WI38 (cell line): Measurements from ENCODE around the gene HOXA10.
A peak's percentile ranks its signal among the peaks of the same experiment; 100 is the strongest.

ENCODE experiments used
- H3K4me3 ChIP-seq: 2 replicates; pipeline ENCODE4 v1.5.1; 2011; ENCODE audit warnings: low read depth, mild to moderate bottlenecking, control low read depth, low read length
- TF ChIP-seq, protein P1 (sequence below): IDR thresholded peaks from 2 replicates; pipeline ENCODE4 v1.5.1; 2012; ENCODE audit warnings: low read depth, mild to moderate bottlenecking, control low read depth, low read length

Gene HOXA10

DNA sequence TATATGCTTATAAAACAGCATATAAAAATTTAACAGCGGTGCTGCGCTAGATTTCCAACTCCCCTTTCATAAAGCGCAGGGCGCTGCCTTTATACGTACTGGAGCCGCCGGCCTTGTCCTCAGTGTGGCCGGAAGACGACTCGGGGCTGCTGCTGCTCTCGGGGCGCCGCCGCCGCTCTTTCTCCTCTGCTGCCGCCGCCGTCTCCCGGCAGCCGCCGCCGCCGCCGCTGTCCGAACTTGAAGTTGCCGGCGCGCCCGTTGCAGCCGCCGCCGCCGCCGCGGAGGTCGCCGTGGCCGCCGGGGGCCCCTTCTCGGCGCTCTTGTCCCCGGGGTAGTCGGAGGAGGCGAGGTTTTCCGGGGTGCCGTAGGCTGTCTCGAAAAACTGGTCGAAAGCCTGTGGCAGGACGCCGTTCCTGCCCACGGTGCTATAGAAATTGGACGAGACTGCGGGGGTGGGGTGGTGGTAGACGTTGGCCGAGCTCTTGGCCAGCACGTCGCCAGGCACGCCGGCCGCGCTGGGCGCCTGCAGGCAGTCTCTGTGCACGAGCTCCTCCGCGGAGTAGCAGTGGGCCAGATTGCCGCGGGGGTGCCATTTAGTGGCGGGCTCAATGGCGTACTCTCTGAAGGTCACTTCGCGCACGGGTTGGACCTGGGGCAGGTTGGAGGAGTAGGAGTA lies 10.4 kb upstream of the HOXA10 start:
- H3K4me3 ChIP-seq = peak overlapping the region; percentile 50

DNA sequence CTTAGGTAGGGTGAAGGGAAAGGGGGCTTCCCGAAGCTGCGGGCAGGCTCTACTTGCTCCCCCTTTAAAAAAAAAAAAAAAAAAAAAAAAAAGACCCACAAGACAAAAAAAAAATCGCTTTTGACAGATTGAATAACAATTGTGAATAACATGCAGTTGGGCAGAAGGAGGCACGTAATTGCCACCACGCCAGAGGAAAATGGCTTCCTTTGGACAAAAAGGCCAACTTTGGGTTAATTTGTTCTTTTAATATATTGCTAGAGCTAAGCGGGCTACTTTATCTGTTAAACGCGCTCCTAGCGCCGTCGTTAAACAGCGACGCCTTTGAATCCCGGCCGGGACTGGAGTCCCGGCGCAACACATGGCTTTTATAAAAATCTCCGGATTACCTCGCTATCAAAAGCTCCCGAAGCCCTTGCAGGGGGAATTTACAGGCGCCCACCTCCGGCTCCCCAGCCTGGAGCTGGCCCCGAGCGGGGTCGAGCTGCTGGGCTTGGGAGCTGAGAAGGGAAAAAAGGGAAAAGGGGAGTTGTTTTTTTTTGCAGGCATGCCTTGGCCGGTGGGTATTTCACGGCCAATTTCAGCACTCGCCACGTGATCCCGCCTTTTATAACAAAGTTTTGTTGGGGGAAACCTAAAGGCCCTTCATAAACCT lies 9.7 kb upstream of the HOXA10 start:
- TF ChIP-seq, protein P1, sequence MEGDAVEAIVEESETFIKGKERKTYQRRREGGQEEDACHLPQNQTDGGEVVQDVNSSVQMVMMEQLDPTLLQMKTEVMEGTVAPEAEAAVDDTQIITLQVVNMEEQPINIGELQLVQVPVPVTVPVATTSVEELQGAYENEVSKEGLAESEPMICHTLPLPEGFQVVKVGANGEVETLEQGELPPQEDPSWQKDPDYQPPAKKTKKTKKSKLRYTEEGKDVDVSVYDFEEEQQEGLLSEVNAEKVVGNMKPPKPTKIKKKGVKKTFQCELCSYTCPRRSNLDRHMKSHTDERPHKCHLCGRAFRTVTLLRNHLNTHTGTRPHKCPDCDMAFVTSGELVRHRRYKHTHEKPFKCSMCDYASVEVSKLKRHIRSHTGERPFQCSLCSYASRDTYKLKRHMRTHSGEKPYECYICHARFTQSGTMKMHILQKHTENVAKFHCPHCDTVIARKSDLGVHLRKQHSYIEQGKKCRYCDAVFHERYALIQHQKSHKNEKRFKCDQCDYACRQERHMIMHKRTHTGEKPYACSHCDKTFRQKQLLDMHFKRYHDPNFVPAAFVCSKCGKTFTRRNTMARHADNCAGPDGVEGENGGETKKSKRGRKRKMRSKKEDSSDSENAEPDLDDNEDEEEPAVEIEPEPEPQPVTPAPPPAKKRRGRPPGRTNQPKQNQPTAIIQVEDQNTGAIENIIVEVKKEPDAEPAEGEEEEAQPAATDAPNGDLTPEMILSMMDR = no peak
- peak overlapping the region; percentile 50 for H3K4me3 ChIP-seq

More for the DNA sequence above, 10.4 kb upstream of the HOXA10 start:
- TF ChIP-seq, protein P1 = no peak

DNA sequence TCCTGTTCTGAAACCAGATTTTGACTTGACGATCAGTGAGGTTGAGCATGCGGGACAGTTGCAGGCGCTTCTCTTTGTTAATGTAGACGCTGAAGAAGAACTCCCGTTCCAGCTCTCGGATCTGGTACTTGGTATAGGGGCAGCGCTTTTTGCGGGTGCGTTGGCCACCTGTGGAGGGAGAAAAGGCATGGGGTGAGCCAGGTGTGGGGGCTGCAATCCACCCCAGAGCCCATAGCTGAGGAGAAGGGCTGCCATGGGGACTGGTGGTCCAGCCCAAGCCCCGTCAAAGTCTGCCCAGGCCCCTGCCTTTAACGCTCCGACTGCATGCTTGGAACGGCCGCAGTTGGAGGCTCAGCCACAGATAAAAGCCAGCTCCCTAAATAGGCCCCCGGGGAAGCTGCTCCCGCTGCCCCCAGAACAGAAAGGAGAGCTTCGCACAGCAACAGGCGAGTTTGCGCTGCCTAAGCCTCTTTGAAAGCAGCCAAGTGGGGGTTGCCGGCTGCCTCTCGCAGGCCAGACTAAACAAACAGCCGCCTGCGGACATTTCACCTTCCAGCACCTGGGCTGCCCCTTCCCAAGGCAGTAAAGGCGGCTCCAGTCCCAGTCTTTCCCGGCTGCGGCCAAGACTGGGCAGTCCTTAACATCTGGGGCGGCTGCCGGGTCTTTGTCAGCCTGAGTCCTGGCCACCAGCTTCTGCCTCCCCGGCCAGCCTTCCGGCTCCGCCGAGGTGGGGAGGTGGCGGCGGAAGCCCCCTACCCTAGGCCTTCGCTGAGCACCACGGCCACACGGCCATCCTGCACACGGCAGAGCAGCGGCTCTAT lies 9.0 kb upstream of the HOXA10 start:
- H3K4me3 ChIP-seq = no peak overlapping the region
- TF ChIP-seq, protein P1 = no peak

DNA sequence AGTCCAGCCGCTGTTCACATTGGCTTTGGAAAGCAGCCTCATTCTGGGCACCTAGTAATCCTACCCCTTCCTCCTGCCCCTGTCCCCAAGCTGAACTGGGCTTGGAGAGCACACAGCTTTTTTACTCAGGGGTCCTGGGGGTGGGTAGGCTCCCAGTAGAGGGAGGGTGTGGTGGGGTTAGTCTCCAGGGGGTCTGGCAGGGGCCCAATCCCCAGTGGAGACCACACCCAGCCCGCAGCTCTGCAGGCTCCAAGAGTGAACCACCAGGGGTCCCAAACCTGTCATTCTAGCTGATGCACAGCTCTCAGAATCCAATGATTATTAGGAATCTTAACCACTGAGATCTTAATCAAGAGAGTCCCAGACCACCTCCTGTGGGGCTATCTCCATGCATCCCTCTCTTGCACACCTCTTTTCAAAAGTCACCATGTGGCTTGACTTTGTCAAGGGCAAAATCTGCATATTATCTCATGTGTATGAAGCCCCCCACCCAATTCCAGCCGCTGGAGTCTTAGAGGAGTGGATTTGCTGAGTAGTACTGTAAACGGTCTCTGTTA lies 8.2 kb upstream of the HOXA10 start:
- H3K4me3 ChIP-seq = no peak overlapping the region
- TF ChIP-seq, protein P1 = no peak

DNA sequence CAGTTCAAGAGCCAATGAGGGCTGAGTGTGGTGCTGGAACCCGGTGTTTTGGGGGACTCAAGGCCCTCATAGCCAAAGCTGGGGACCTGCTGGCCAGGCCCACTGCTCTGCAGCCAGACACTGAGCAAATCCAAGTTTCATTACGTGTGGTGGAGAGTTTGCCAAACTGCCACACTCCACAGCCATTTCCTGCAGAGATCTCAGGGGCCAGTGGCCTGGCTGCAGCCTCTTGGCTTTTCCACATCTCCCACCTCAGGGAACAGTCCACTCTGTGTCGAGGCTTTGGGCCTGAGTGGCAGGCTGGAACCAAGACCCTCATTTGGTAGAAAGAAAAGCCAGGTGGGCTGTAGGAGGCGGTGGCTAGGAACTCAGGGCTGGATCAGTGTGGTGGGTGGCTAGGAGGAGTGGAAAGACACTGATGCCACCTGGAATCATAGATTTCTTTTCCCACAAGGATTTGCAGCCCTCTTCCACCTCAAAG lies 7.7 kb upstream of the HOXA10 start:
- H3K4me3 ChIP-seq = no peak overlapping the region
- TF ChIP-seq, protein P1 = no peak

DNA sequence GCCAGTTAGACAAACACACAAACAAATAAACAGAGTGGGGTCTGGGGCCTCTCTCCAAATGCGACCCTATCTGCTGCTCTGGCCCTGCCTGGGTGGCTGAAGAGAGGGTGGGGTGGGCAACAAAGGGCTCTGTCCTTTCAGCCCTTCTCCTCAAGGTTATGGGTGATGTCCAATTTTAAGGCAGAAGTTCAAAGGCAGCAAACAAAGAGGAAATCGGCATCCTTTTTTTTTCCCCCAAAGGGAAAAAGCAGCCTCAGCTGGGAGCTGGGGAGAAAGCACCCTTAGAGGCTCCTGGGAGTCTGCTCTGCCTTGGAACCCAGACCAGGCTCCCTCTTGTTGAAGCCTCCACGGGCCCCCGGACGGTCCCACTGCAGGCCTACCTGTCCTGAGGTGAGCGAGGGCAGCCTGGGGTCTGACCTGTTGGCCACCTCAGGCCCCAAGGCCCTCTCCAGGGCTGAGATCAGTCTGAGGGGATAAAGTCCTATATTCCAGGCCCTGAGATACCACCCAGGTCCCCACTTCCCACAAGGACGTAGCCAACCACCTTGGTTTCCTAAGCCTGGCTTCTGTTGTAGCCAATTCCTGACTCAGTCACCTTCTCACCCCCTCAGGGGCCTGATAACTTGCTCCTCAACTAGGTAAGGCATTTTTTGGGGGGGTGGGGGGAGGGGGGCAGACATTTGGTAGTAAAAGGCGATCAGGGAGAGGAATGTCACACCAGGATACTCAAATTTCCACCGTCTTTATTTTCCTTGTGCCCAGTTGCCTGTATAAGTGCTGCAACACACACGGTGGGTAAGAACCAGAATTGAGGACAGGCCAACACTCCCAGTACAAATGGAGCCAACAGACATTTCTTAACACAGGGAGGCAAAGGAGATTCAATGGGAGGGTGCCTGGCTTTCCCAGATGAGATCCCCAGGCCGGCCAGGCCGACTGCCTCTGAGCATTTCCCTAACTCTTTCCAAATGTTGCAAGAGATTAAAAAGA lies 6.6 kb upstream of the HOXA10 start:
- H3K4me3 ChIP-seq = no peak overlapping the region
- TF ChIP-seq, protein P1 = no peak
